Ectodermal cell (in vitro differentiated cells): ENCODE measurements around the gene BEND6.
"Not testable (repeated sequence)": the region's sequence is repeated elsewhere in the genome, so short reads cannot be mapped to it uniquely, and the experiment has no call there.

Source experiments
- H3K27ac ChIP-seq: 2 replicates; pipeline ENCODE4 v1.7.0; 2013; ENCODE audit warnings: mild to moderate bottlenecking, low read depth, low read length; ENCODE audit not compliant: insufficient read depth, poor library complexity, severe bottlenecking
- H3K27me3 ChIP-seq: 2 replicates; pipeline ENCODE4 v1.7.0; 2013; ENCODE audit warnings: mild to moderate bottlenecking, low read length; ENCODE audit not compliant: insufficient read depth, control insufficient read depth, poor library complexity, severe bottlenecking
- H3K36me3 ChIP-seq: one replicate; pipeline ENCODE4 v1.7.0; 2013; ENCODE audit warnings: low read length; ENCODE audit not compliant: control insufficient read depth, insufficient read depth
- H3K4me1 ChIP-seq: one replicate; pipeline ENCODE4 v1.7.0; 2013; ENCODE audit warnings: low read length; ENCODE audit not compliant: control insufficient read depth, insufficient read depth
- H3K4me3 ChIP-seq: 2 replicates; pipeline ENCODE4 v1.7.0; 2013; ENCODE audit warnings: low read depth, low read length, control low read depth; ENCODE audit not compliant: insufficient read depth
- H3K9me3 ChIP-seq: 2 replicates; pipeline ENCODE4 v1.7.0; 2013; ENCODE audit warnings: mild to moderate bottlenecking, low read length, moderate library complexity; ENCODE audit not compliant: control insufficient read depth
- WGBS, 2 experiments: methylation state at CpG; one replicate each; pipeline ENCODE4 v1.1.7; 2013; ENCODE audit warnings: missing lambda C conversion rate in 2 of 2; 5-methylcytosine and 5-hydroxymethylcytosine counted together

BEND6 gene

GRCh38 chr6:57021086-57021720 lies 66.3 kb downstream of the BEND6 start:
- H3K4me1 ChIP-seq, result no peaks in the 10 kb centered on the region

GRCh38 chr6:57024321-57024720 lies 69.4 kb downstream of the BEND6 start:
- H3K9me3 ChIP-seq, result no peaks in the 10 kb centered on the region
- H3K27ac ChIP-seq, result no peak overlapping the region
- H3K4me1 ChIP-seq, result no peaks in the 10 kb centered on the region
- 45 to 50% methylated on average over 2 of the region's 2 CpGs for WGBS, 2 experiments
- H3K27me3 ChIP-seq, result no peaks in the 10 kb centered on the region
- H3K36me3 ChIP-seq, result no peaks in the 10 kb centered on the region
- no peak overlapping the region for H3K4me3 ChIP-seq

More at GRCh38 chr6:57021086-57021720, 66.3 kb downstream of the BEND6 start:
- Histone ChIP-seq H3K4me3 (no peak overlapping the region), H3K9me3 (no peaks in the 10 kb centered on the region), H3K27ac (no peak overlapping the region), H3K27me3 (no peaks in the 10 kb centered on the region), H3K36me3 (no peaks in the 10 kb centered on the region)
- WGBS, 2 experiments, result 33 to 45% methylated on average over 1 of the region's 1 CpG

GRCh38 chr6:57024775-57025174 lies 69.9 kb downstream of the BEND6 start:
- Histone ChIP-seq H3K4me1 (no peaks in the 10 kb centered on the region), H3K36me3 (no peaks in the 10 kb centered on the region), H3K9me3 (no peaks in the 10 kb centered on the region), H3K27me3 (no peaks in the 10 kb centered on the region), H3K4me3 (no peak overlapping the region), H3K27ac (no peak overlapping the region)
- 57% methylated on average over 1 of the region's 1 CpG; no CpG with 5 or more reads in 1 of the 2 experiments for WGBS, 2 experiments

GRCh38 chr6:57026001-57026400 lies 71.1 kb downstream of the BEND6 start:
- Histone ChIP-seq H3K27me3 (no peaks in the 10 kb centered on the region), H3K27ac (no peak overlapping the region), H3K4me3 (no peak overlapping the region), H3K4me1 (no peaks in the 10 kb centered on the region), H3K36me3 (no peaks in the 10 kb centered on the region), H3K9me3 (no peaks in the 10 kb centered on the region)
- WGBS, 2 experiments, result no CpG with 5 or more reads among the region's 1 CpG

- 100% methylated on average over 2 of the region's 3 CpGs; no CpG with 5 or more reads in 1 of the 2 experiments for WGBS, 2 experiments
- Histone ChIP-seq H3K4me3 (no peak overlapping the region), H3K9me3 (no peaks in the 10 kb centered on the region), H3K4me1 (no peaks in the 10 kb centered on the region), H3K36me3 (no peaks in the 10 kb centered on the region), H3K27me3 (no peaks in the 10 kb centered on the region), H3K27ac (no peak overlapping the region)
These were observed 72.4 kb downstream of the BEND6 start for GRCh38 chr6:57027301-57027700.

GRCh38 chr6:57029213-57029612 lies 74.3 kb downstream of the BEND6 start:
- no peak overlapping the region for H3K4me3 ChIP-seq
- H3K27me3 ChIP-seq, result no peaks in the 10 kb centered on the region
- no peak overlapping the region for H3K27ac ChIP-seq
- H3K9me3 ChIP-seq, result no peaks in the 10 kb centered on the region
- WGBS, 2 experiments, result 92 to 95% methylated on average over 9 of the region's 9 CpGs
- H3K36me3 ChIP-seq, result no peaks in the 10 kb centered on the region
- H3K4me1 ChIP-seq, result no peaks in the 10 kb centered on the region

GRCh38 chr6:57033228-57033627 lies 78.3 kb downstream of the BEND6 start:
- Histone ChIP-seq H3K4me1 (no peaks in the 10 kb centered on the region), H3K4me3 (no peak overlapping the region), H3K9me3 (no peaks in the 10 kb centered on the region), H3K27ac (no peak overlapping the region), H3K27me3 (no peaks in the 10 kb centered on the region), H3K36me3 (no peaks in the 10 kb centered on the region)
- WGBS, 2 experiments, result 92 to 95% methylated on average over 3 of the region's 3 CpGs

- 33 to 36% methylated on average over 3 of the region's 3 CpGs for WGBS, 2 experiments
- no peaks in the 10 kb centered on the region for H3K36me3 ChIP-seq
- H3K27ac ChIP-seq, result no peak overlapping the region
- no peaks in the 10 kb centered on the region for H3K27me3 ChIP-seq
- H3K4me1 ChIP-seq, result no peaks in the 10 kb centered on the region
- no peaks in the 10 kb centered on the region for H3K9me3 ChIP-seq
- no peak overlapping the region for H3K4me3 ChIP-seq
These were observed 80.6 kb downstream of the BEND6 start for GRCh38 chr6:57035549-57035948.

GRCh38 chr6:57038906-57039305 lies 84.0 kb downstream of the BEND6 start:
- Histone ChIP-seq H3K36me3 (no peaks in the 10 kb centered on the region), H3K27me3 (no peaks in the 10 kb centered on the region), H3K27ac (no peak overlapping the region), H3K9me3 (no peaks in the 10 kb centered on the region), H3K4me3 (no peak overlapping the region), H3K4me1 (no peaks in the 10 kb centered on the region)
- WGBS, 2 experiments, result 86 to 93% methylated on average over 2 of the region's 2 CpGs

GRCh38 chr6:57040011-57040410 lies 85.1 kb downstream of the BEND6 start:
- Histone ChIP-seq H3K36me3 (no peaks in the 10 kb centered on the region), H3K27me3 (no peaks in the 10 kb centered on the region), H3K27ac (no peak overlapping the region), H3K4me3 (no peak overlapping the region), H3K9me3 (no peaks in the 10 kb centered on the region), H3K4me1 (no peaks in the 10 kb centered on the region)
- 78 to 84% methylated on average over 5 of the region's 5 CpGs for WGBS, 2 experiments

- not testable (repeated sequence) for H3K27ac ChIP-seq, H3K4me3 ChIP-seq, H3K4me1 ChIP-seq, H3K9me3 ChIP-seq, H3K36me3 ChIP-seq, H3K27me3 ChIP-seq
- 60% methylated on average over 1 of the region's 1 CpG; no CpG with 5 or more reads in 1 of the 2 experiments for WGBS, 2 experiments
These were observed 89.2 kb downstream of the BEND6 start for GRCh38 chr6:57044061-57044460.
